HepG2 (cell line): Measurements from ENCODE around the gene ANKFY1. TPM values are rescaled to one million over a fixed set of nuclear protein-coding genes. Genes with fewer than 3 reads are reported as not detected.
A peak's percentile ranks its signal among the peaks of the same experiment; 100 is the strongest.

Source experiments
- ATAC-seq: fragments of 200-7000 bp; cut with Tn5 transposase; 3 replicates; pipeline ENCODE4 v1.9.1; 2020; ENCODE audit warnings: mild to moderate bottlenecking, moderate library complexity
- BruUV-seq: library from RNA; stranded (reverse); fragments of 400-500 nt; replicated peaks from 2 replicates; lab custom pipeline; 2021; lab: Mats Ljungman, UMichigan
- CTCF ChIA-PET: fragments of 300-600 bp; formaldehyde crosslinking; extraction: SDS; loops from one replicate; lab custom pipeline; 2021; ENCODE audit warnings: low total read pairs, inconsistent platforms, low intra/inter-chr PET ratio; lab: Yijun Ruan, JAX
- POLR2A ChIA-PET: fragments of 350-600 bp; sonication (Branson Sonifier 250); formaldehyde crosslinking; loops from one replicate; lab custom pipeline; 2020; ENCODE audit warnings: antibody characterized with exemption, inconsistent platforms; lab: Yijun Ruan, JAX
- DNase-seq: peaks from one replicate; pipeline ENCODE4 v3.0.0-alpha.2; 2015; ENCODE audit warnings: low spot score
- FAIRE-seq: peaks from 3 replicates; lab custom pipeline; 2011; peaks lifted over from hg19 to GRCh38; lab: Jason Lieb, UNC
- H2AFZ ChIP-seq: one replicate; pipeline ENCODE4 v1.6.1; 2011; ENCODE audit warnings: low read length, inconsistent platforms
- H3K27ac ChIP-seq: fragments of 300-600 bp; 3 replicates; pipeline ENCODE4 v1.8.0; 2011; ENCODE audit warnings: mixed run types, mild to moderate bottlenecking, mixed read lengths, low read length, inconsistent platforms; ENCODE audit not compliant: insufficient read depth; ENCODE audit errors: extremely low read length
- H3K27me3 ChIP-seq, 2 experiments: fragments of 200-600 bp in 1 of 2; 2 replicates in 1 of 2; 3 replicates in 1 of 2; pipeline versions ENCODE4 v1.6.0 to v1.8.0; 2011; ENCODE audit warnings: low read length in 2 of 2, mild to moderate bottlenecking in 2 of 2, moderate library complexity in 2 of 2, inconsistent platforms in 1 of 2; ENCODE audit not compliant: insufficient read depth in 2 of 2, control insufficient read depth in 1 of 2
- H3K36me3 ChIP-seq, 2 experiments: fragments of 200-600 bp in 1 of 2; replicated peaks in 1 of 2; 2 replicates in 1 of 2; 3 replicates in 1 of 2; pipeline versions ENCODE4 v1.5.1 to v1.8.0; 2011; ENCODE audit warnings: low read length in 2 of 2, inconsistent platforms in 1 of 2; ENCODE audit not compliant: insufficient read depth in 2 of 2, control insufficient read depth in 1 of 2
- H3K4me1 ChIP-seq: 2 replicates; pipeline ENCODE4 v1.5.1; 2012; ENCODE audit warnings: low read length, inconsistent platforms; ENCODE audit not compliant: insufficient read depth
- H3K4me2 ChIP-seq: 2 replicates; pipeline ENCODE4 v1.6.0; 2011; ENCODE audit warnings: low read depth, low read length, inconsistent platforms
- H3K4me3 ChIP-seq, 3 experiments: fragments of 200-600 bp in 1 of 3; sonication (generic), shearing (Covaris generic) in 1 of 3; replicated peaks in 1 of 3; 2 replicates each; pipeline ENCODE4 v1.5.1; 2011 to 2016; ENCODE audit warnings: low read length in 3 of 3, inconsistent platforms in 2 of 3, low read depth in 2 of 3, mild to moderate bottlenecking in 2 of 3, control low read depth in 1 of 3, mixed read lengths in 1 of 3; ENCODE audit not compliant: insufficient read depth in 1 of 3
- H3K79me2 ChIP-seq: one replicate; pipeline ENCODE4 v1.6.1; 2011; ENCODE audit warnings: low read length, inconsistent platforms; ENCODE audit not compliant: insufficient read depth
- H3K9ac ChIP-seq: 2 replicates; pipeline ENCODE4 v1.6.0; 2011; ENCODE audit warnings: mild to moderate bottlenecking, low read depth, low read length, inconsistent platforms; ENCODE audit not compliant: insufficient read depth
- H3K9me3 ChIP-seq: 2 replicates; pipeline ENCODE4 v1.5.1; 2012; ENCODE audit warnings: mild to moderate bottlenecking, low read length
- H4K20me1 ChIP-seq: 2 replicates; pipeline ENCODE4 v1.6.0; 2011; ENCODE audit warnings: inconsistent platforms, mild to moderate bottlenecking, low read length, moderate library complexity; ENCODE audit not compliant: insufficient read depth
- HNRNPL ChIP-seq: fragments of 200-400 bp; formaldehyde crosslinking; IDR thresholded peaks from 2 replicates; pipeline ENCODE4 v1.6.1; 2017; ENCODE audit warnings: mild to moderate bottlenecking, low read depth, low read length
- KMT2A ChIP-seq: sonication (generic); formaldehyde crosslinking; IDR thresholded peaks from 2 replicates; pipeline ENCODE4 v1.4.0; 2020; ENCODE audit warnings: missing genetic modification reagents
- MAFG ChIP-seq: sonication (generic); formaldehyde crosslinking; IDR thresholded peaks from 2 replicates; pipeline ENCODE4 v1.5.1; 2020; ENCODE audit warnings: mild to moderate bottlenecking, missing genetic modification reagents
- MED8 ChIP-seq: sonication (generic); formaldehyde crosslinking; IDR thresholded peaks from 2 replicates; pipeline ENCODE4 v1.8.1; 2023; ENCODE audit warnings: mild to moderate bottlenecking, missing genetic modification reagents; ENCODE audit not compliant: insufficient replicate concordance
- PTBP1 ChIP-seq: fragments of 200-400 bp; formaldehyde crosslinking; IDR thresholded peaks from 2 replicates; pipeline ENCODE4 v1.6.1; 2018; ENCODE audit warnings: low read length, low read depth; ENCODE audit not compliant: poor library complexity, severe bottlenecking
- SMARCE1 ChIP-seq: fragments of 450-650 bp; IDR thresholded peaks from 2 replicates; pipeline ENCODE4 v1.6.1; 2017; ENCODE audit warnings: borderline replicate concordance
- SNAPC2 ChIP-seq: sonication (generic); formaldehyde crosslinking; IDR thresholded peaks from 2 replicates; pipeline ENCODE4 v1.8.1; 2022; ENCODE audit warnings: mild to moderate bottlenecking, missing genetic modification reagents
- ZNF607 ChIP-seq: sonication (generic); formaldehyde crosslinking; IDR thresholded peaks from 2 replicates; pipeline ENCODE4 v1.5.1; 2020; ENCODE audit warnings: missing genetic modification reagents, mild to moderate bottlenecking, borderline replicate concordance
- ZNF766 ChIP-seq: sonication (generic); formaldehyde crosslinking; IDR thresholded peaks from 2 replicates; pipeline ENCODE4 v1.5.0; 2020; ENCODE audit warnings: missing genetic modification reagents, borderline replicate concordance
- WGBS: methylation state at CpG from one replicate; pipeline ENCODE4 v1.1.6; 2017; ENCODE audit warnings: low lambda C conversion rate; 5-methylcytosine and 5-hydroxymethylcytosine counted together
- in situ Hi-C: cut with HindIII; loops from 2 replicates; pipeline ENCODE4 v1.10.0; 2017; ENCODE audit warnings: low pct_unique_long_range_greater_than_20kb; ENCODE audit not compliant: extremely low pct_ligation_motif_present
- intact Hi-C: fragments of 100-400 bp; cut with micrococcal nuclease; formaldehyde crosslinking; loops from one replicate; pipeline ENCODE4 v1.10.0; 2022; ENCODE audit not compliant: unreplicated experiment
- polyA plus RNA-seq, 8 experiments: library from polyadenylated mRNA; depleted of rRNA in 3 of 8; stranded (reverse) in 7 of 8; unstranded in 1 of 8; fragments of >200 nt; fragmentation: Illumina TruSeq in 4 of 8; extraction: Trizol in 4 of 8; gene quantifications; 2 replicates each; pipeline versions ENCODE4 v1.2.1 to v1.2.3, GENCODE V29; 2011 to 2016; ENCODE audit warnings: low read depth in 4 of 8, missing spikeins in 1 of 8, mixed read lengths in 1 of 8; ENCODE audit not compliant: insufficient read depth in 1 of 8
- total RNA-seq, 5 experiments: library from RNA; depleted of rRNA; stranded (reverse); fragments of >200 nt; fragmentation: Illumina TruSeq; extraction: Trizol; gene quantifications; 2 replicates each; pipeline ENCODE4 v1.2.3, GENCODE V29; 2016; ENCODE audit warnings: low read depth in 1 of 5

Gene ANKFY1
- total and polyA plus RNA-seq, 2 of the 13 experiments (the other 11 are each of a cell fraction or from before 2014, with no cell fraction given) = 11.9 to 16.8 TPM

- TF ChIP-seq ZNF766 (CRISPR knock-in tag) (no peak), KMT2A (CRISPR knock-in tag) (no peak), PTBP1 (no peak), ZNF607 (CRISPR knock-in tag) (no peak), HNRNPL (no peak)
These were observed 15.8 kb downstream of the ANKFY1 start (continued) for GRCh38 chr17:4247971-4248388.

DNA sequence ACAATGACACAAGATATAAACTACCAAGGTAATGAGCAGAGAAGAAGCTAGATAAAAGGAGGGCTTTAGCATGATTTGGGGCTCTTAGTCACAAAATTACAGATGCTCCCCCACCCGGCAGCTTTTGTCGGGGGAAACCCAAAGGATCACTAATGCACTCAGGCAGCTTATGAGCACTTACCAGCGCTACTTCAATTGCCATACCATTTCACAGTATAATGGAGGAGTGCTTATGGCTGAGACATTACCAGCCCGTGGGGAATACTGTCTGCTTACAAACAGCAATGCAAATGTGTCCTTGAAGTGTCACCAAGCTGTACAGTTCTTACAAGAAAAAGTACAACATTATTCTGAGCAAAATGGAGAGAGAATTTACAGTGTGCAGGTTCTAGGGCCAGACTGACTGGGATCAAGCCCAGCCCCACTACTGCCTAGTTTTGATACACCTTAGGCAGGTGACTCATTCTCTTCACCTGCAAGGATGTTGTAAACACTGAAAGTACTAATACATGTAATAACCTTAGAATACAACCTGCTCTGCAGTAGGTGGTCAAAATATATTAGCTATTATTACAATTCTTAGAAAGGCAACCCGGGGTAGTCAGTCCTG lies 16.3 kb downstream of the ANKFY1 start:
- ATAC-seq = peak; percentile 47
- CTCF ChIA-PET = no interaction called here
- peaks cover 3% of the 10 kb centered on the region; the same call in 1 of the 2 replicates for H4K20me1 ChIP-seq
- peaks cover 52% of the 10 kb centered on the region for H3K79me2 ChIP-seq
- BruUV-seq = no TSS peak
- intact Hi-C loops (no loop called here), in situ Hi-C loops (no loop called here)
- H3K27me3 ChIP-seq = no peaks in the 10 kb centered on the region
- H3K9me3 ChIP-seq = no peaks in the 10 kb centered on the region
- H3K27ac ChIP-seq = peak overlapping the region; percentile 18
- H2AFZ ChIP-seq = no peak overlapping the region
- TF ChIP-seq MAFG (CRISPR knock-in tag) (no peak), MED8 (CRISPR knock-in tag) (no peak), SMARCE1 (no peak), SNAPC2 (CRISPR knock-in tag) (no peak)
- TF ChIP-seq, all 625 proteins: peak for 0
- Histone ChIP-seq H3K4me2 (peak overlapping the region; percentile 42; the same call in 1 of the 2 replicates), H3K9ac (no peak overlapping the region), H3K4me3 (no peak overlapping the region), H3K4me1 (peaks cover 28% of the 10 kb centered on the region), H3K36me3 (peaks cover 2 to 5% of the 10 kb centered on the region in 2 experiments; a peak in 1 of 5 replicates)
- FAIRE-seq (no peak), DNase-seq (no peak)
- 69% methylated on average over 5 of the region's 5 CpGs for WGBS
- POLR2A ChIA-PET = no interaction called here
